GM12874 (cell line): Measurements from ENCODE around the gene TUBB3.

Source experiments
- TF ChIP-seq, protein P1 (sequence below): IDR thresholded peaks from 2 replicates; pipeline ENCODE4 v1.5.1; 2011; ENCODE audit warnings: low read depth, mild to moderate bottlenecking, control low read depth, low read length, moderate library complexity; ENCODE audit not compliant: insufficient read depth

The TUBB3 gene

DNA sequence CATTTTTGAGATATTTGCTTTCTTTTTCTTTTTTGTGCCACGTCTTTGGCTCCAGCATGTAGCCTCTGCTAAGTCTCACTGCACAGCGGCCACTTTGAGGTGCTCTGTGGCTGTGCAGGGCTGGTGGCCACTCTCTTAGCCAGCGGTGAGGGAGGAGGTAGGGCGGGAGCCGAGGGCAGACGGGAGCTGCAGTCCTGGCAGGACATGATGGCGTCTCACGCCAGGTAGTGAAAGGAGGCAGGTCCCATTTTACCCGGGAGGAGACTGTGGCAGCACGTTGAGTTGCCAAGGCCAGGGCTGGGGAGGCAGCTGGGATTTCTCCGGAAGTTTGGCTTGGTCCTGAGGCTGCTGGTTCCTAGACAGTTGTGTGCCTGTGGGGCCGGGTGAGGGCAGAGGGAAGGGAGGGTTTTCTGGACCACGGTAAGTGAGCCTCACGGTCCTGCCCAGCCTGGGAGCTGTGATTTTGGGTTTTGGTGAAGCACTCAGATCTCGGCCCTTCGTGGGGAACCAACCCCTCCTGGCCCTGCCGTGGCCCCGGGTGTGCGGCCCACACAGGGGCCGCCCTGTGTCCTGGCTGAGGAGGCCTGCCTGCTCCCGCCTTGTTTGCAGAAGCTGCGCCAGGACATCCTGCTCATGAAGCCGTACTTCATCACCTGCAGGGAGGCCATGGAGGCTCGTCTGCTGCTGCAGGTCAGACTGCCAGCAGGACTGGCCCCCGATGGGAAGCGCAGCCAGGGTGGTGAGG is 39.8 kb downstream of the TUBB3 start:
- TF ChIP-seq, protein P1, sequence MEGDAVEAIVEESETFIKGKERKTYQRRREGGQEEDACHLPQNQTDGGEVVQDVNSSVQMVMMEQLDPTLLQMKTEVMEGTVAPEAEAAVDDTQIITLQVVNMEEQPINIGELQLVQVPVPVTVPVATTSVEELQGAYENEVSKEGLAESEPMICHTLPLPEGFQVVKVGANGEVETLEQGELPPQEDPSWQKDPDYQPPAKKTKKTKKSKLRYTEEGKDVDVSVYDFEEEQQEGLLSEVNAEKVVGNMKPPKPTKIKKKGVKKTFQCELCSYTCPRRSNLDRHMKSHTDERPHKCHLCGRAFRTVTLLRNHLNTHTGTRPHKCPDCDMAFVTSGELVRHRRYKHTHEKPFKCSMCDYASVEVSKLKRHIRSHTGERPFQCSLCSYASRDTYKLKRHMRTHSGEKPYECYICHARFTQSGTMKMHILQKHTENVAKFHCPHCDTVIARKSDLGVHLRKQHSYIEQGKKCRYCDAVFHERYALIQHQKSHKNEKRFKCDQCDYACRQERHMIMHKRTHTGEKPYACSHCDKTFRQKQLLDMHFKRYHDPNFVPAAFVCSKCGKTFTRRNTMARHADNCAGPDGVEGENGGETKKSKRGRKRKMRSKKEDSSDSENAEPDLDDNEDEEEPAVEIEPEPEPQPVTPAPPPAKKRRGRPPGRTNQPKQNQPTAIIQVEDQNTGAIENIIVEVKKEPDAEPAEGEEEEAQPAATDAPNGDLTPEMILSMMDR: no peak

GRCh38 chr16:89964201-89964600 is 41.1 kb downstream of the TUBB3 start:
- TF ChIP-seq, protein P1: no peak

GRCh38 chr16:89965447-89966225 is 42.5 kb downstream of the TUBB3 start:
- TF ChIP-seq, protein P1: no peak

GRCh38 chr16:89966756-89967155 is 43.6 kb downstream of the TUBB3 start:
- TF ChIP-seq, protein P1: no peak

DNA sequence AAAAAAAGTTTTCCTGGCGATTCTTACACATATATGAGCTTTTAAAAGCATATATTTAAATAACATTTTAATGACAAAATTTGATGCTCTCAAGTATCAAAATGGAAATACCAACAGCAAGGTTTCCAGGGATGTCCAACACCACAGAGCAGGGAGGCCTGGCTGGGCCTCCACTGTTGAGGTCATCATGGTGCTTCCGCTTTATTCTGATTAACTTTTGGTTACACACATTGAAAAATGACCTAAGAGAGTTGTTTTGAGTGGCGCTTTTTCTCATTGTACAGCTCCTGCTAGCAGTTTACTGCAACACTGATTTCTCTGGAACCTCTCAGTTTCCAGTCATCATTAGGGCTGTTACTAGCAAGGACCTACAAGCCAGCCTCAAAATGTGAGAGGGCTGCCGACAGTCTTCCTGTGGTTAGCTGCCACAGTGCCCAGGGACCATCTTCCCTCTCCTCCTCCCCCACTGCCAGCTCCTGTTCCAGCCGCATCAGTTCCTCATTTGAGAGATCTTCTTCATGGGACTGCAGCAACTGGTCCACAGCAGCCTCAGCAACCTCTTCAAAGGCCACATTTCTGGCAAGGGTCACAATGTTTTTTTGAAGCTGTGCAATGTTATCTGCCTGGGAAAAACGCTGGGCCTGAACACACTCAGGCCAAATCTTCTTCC is 46.7 kb downstream of the TUBB3 start:
- TF ChIP-seq, protein P1: no peak

GRCh38 chr16:89971495-89972243 is 48.5 kb downstream of the TUBB3 start:
- TF ChIP-seq, protein P1: no peak
